Measurements from ENCODE around the gene MBLAC1. TPM values are rescaled to one million over a fixed set of nuclear protein-coding genes. Genes with fewer than 3 reads are reported as not detected.
A peak's percentile ranks its signal among the peaks of the same experiment; 100 is the strongest.

MBLAC1 gene
- total RNA-seq, 1 experiment from 2014 or later = 0.70 TPM

- ChIA-PET POLR2A (ENCODE audit: unreplicated experiment) (no interaction called here), CTCF (interaction anchor here (0.6 kb wide), 1 partner anchor 690 kb away, joined by 9 read pairs; no protein-coding TSS in a partner anchor)
- no TSS peak for BruUV-seq (replicated peaks)
- intact Hi-C loops (cut with micrococcal nuclease; ENCODE audit: unreplicated experiment) = no loop called here
- Histone ChIP-seq H3K27me3 (ENCODE audit: insufficient read depth, low read depth) (no peaks in the 10 kb centered on the region), H3K4me2 (no peak overlapping the region), H2AFZ (no peak overlapping the region), H3K9me3 (ENCODE audit: insufficient read depth, low read depth) (no peaks in the 10 kb centered on the region), H4K20me1 (ENCODE audit: insufficient read depth) (no peaks in the 10 kb centered on the region), H3K9me2 (ENCODE audit: insufficient read depth) (no peaks in the 10 kb centered on the region), H3K4me1 (replicated peaks; ENCODE audit: insufficient read depth) (peaks cover 13% of the 10 kb centered on the region; the same call in 1 of the 2 replicates), H3K36me3 (ENCODE audit: low read depth) (no peaks in the 10 kb centered on the region), H3K27ac (no peak overlapping the region), H3K4me3 (no peak overlapping the region), H3K79me2 (ENCODE audit: low read depth) (peaks cover 8% of the 10 kb centered on the region; the same call in 1 of the 2 replicates), H3F3A (ENCODE audit: insufficient read depth, low read depth) (peaks cover 16% of the 10 kb centered on the region; the same call in 1 of the 2 replicates)
- TF ChIP-seq CTCF (conservative IDR thresholded peaks at IDR 0.05) = no peak
- DNase-seq = no peak
Measured at GRCh38 chr7:100122568-100122967, 4.2 kb upstream of the MBLAC1 start.

- intact Hi-C loops (cut with micrococcal nuclease; ENCODE audit: unreplicated experiment) = no loop called here
- POLR2A ChIA-PET (ENCODE audit: unreplicated experiment) = interaction anchor here (0.5 kb wide), 1 partner anchor 28 kb away, joined by 7 read pairs; no protein-coding TSS in a partner anchor
- Histone ChIP-seq H3K27me3 (ENCODE audit: insufficient read depth, low read depth) (no peaks in the 10 kb centered on the region), H3K4me2 (0 out of 2 replicates have a peak overlapping the region, but pooled peaks have one; percentile 80), H4K20me1 (ENCODE audit: insufficient read depth) (no peaks in the 10 kb centered on the region), H3K79me2 (ENCODE audit: low read depth) (peaks cover 8% of the 10 kb centered on the region; the same call in 1 of the 2 replicates), H3K4me3 (no peak overlapping the region), H3K4me1 (replicated peaks; ENCODE audit: insufficient read depth) (peaks cover 18% of the 10 kb centered on the region; the same call in 1 of the 2 replicates), H3K27ac (no peak overlapping the region), H2AFZ (no peak overlapping the region), H3K36me3 (ENCODE audit: low read depth) (no peaks in the 10 kb centered on the region), H3F3A (ENCODE audit: insufficient read depth, low read depth) (peaks cover 29% of the 10 kb centered on the region), H3K9me2 (ENCODE audit: insufficient read depth) (no peaks in the 10 kb centered on the region), H3K9me3 (ENCODE audit: insufficient read depth, low read depth) (no peaks in the 10 kb centered on the region)
- TF ChIP-seq CTCF (conservative IDR thresholded peaks at IDR 0.05) = no peak
- no peak for TF ChIP-seq EZH2 (IDR thresholded peaks at IDR 0.05; ENCODE audit: low read depth)
- BruUV-seq (replicated peaks) = no TSS peak
- no peak for DNase-seq
- CTCF ChIA-PET = interaction anchor here (0.6 to 0.7 kb wide), 5 partner anchors 42 to 1050 kb away, joined by 3 to 5 read pairs (median 4); no protein-coding TSS in a partner anchor
Measured at GRCh38 chr7:100124301-100125230, 2.2 kb upstream of the MBLAC1 start.

- ChIA-PET POLR2A (ENCODE audit: unreplicated experiment) (interaction anchor here (0.6 to 0.9 kb wide), 2 partner anchors 31 kb away, joined by 3 to 4 read pairs; no protein-coding TSS in a partner anchor), CTCF (interaction anchor here (0.6 to 0.7 kb wide), 3 partner anchors 390 to 675 kb away, joined by 4 to 13 read pairs (median 5); no protein-coding TSS in a partner anchor)
- peak overlapping the region; percentile 82 for H3K27ac ChIP-seq
- peak overlapping the region; percentile 92 for H2AFZ ChIP-seq
- DNase-seq = no peak
- peaks cover 42% of the 10 kb centered on the region for H3F3A ChIP-seq (ENCODE audit: insufficient read depth, low read depth)
- peaks cover 8% of the 10 kb centered on the region; the same call in 1 of the 2 replicates for H3K79me2 ChIP-seq (ENCODE audit: low read depth)
- TF ChIP-seq EZH2 (IDR thresholded peaks at IDR 0.05; ENCODE audit: low read depth) = no peak
- TF ChIP-seq CTCF (conservative IDR thresholded peaks at IDR 0.05) = no peak
- peaks cover 19% of the 10 kb centered on the region; the same call in 1 of the 2 replicates for H3K4me1 ChIP-seq (replicated peaks; ENCODE audit: insufficient read depth)
- no peaks in the 10 kb centered on the region for H3K9me3 ChIP-seq (ENCODE audit: insufficient read depth, low read depth)
- peak overlapping the region; percentile 80 for H3K4me2 ChIP-seq
- no peaks in the 10 kb centered on the region for H3K27me3 ChIP-seq (ENCODE audit: insufficient read depth, low read depth)
- H3K4me3 ChIP-seq = peak overlapping the region; percentile 75
- intact Hi-C loops (cut with micrococcal nuclease; ENCODE audit: unreplicated experiment) = loop anchor here (2.0 kb wide), 1 partner anchor 26 kb away; the partner anchor contains the start of genes AP4M1 and MCM7
- H3K36me3 ChIP-seq (ENCODE audit: low read depth) = no peaks in the 10 kb centered on the region
- H4K20me1 ChIP-seq (ENCODE audit: insufficient read depth) = no peaks in the 10 kb centered on the region
- TSS peak; percentile 66 for BruUV-seq (replicated peaks)
- H3K9me2 ChIP-seq (ENCODE audit: insufficient read depth) = no peaks in the 10 kb centered on the region
Measured at GRCh38 chr7:100126239-100126930, 382 bp upstream of the MBLAC1 start.
